ENCODE data around the gene TUBB4B. TPM values are rescaled to one million over a fixed set of nuclear protein-coding genes. Genes with fewer than 3 reads are reported as not detected.

TUBB4B gene
- total RNA-seq, 4 donors from 2014 or later = 92.0 to 213 (median 150) TPM

GRCh38 chr9:137273095-137273490, 32.0 kb downstream of the TUBB4B start:
- no peak for TF ChIP-seq CTCF (IDR thresholded peaks at IDR 0.05; ENCODE audit: low read depth)

DNA sequence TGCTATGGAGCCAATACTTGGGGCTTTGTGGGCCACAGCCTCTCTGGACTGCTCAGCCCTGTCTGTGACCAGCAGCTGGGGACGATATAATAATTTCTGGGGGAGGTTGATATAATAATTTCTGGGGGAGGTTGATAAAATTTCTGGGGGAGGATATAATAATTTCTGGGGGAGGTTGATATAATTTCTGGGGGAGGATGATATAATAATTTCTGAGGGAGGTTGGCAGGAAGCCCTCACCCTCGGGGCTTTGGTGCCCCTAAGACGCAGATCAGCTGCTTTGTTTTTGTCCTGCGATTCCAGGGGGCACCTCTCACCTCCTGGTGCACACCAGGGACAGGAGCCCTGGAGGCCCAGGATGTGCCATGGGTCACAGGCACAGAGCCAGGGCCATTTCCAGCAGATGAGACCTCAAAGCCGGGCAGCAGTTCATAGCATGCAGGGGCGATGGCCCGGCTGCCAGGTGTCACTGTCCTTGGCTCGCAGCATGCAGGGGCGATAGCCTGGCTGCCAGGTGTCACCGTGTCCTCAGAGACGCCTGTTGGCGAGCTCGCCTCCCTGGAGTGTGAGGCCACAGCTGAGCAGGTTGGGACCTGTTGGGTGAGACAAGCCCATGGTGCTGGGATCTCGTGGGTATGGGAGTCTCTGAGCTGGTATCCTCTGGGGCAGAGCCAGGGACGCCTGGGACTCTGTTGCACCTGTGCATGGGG, 32.7 kb downstream of the TUBB4B start:
- no peak for TF ChIP-seq CTCF (IDR thresholded peaks at IDR 0.05; ENCODE audit: low read depth)

DNA sequence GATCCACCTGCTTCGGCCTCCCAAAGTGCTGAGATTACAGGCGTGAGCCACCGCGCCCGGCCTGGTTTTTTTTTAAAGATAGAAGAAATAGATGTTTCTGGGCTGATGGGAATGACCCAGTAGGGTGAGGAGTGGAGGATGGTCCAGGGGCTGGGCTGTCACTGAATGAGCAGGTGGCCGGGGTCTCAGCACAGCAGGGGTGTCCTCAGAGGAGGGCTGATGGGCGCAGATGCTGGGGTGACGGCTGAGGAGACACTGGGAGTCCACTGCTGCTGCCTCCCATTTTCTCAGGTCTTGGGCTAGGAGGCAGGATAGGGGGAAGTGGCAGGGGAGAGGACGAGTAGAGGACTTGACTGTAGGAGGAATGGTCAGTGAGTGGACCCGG, 34.1 kb downstream of the TUBB4B start:
- no peak for TF ChIP-seq CTCF (IDR thresholded peaks at IDR 0.05; ENCODE audit: low read depth)

DNA sequence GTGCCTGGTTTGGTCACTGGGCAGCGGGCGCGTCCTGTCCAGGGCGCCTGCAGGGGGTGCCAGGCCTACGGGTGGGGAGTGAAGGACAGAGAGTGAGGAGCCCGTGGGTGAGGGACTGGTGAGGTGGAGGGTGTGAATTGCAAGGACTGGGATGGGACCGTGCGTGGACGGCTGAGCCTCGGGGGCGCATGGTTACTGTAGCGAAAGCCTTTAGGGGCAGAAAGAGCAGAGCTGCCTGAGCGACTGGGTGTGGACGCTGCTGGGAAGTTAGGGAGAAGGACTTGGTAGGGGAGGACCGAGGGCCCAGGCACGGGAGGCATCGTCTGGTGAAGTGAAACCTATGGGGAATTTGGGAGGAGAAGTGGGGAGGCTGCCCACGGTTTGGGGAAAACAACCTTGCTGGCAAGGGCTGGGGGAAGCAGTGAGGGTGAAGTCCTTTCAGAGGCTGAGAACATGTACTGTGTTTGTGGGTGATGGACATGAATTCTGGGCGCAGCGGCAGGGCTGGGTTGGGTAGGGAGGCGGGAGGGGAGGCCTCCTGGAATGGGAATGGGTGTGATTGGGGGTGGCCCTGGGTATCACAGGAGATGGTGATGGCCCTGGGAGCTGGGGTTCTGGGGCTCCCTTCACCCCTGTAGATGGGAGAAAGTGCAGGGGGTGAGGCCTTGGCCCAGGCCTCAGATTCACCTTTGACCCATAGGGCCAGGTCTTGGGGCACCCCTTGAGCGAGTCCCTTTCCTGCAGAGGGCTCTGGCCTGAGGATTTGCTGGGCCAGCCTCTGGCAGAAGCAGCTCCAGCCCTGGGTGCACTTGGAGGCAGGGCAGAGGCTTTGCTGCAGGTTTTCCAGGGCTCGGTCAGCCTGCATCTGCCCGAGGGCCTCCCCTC, 34.7 kb downstream of the TUBB4B start:
- TF ChIP-seq CTCF (IDR thresholded peaks at IDR 0.05; ENCODE audit: low read depth) = no peak

DNA sequence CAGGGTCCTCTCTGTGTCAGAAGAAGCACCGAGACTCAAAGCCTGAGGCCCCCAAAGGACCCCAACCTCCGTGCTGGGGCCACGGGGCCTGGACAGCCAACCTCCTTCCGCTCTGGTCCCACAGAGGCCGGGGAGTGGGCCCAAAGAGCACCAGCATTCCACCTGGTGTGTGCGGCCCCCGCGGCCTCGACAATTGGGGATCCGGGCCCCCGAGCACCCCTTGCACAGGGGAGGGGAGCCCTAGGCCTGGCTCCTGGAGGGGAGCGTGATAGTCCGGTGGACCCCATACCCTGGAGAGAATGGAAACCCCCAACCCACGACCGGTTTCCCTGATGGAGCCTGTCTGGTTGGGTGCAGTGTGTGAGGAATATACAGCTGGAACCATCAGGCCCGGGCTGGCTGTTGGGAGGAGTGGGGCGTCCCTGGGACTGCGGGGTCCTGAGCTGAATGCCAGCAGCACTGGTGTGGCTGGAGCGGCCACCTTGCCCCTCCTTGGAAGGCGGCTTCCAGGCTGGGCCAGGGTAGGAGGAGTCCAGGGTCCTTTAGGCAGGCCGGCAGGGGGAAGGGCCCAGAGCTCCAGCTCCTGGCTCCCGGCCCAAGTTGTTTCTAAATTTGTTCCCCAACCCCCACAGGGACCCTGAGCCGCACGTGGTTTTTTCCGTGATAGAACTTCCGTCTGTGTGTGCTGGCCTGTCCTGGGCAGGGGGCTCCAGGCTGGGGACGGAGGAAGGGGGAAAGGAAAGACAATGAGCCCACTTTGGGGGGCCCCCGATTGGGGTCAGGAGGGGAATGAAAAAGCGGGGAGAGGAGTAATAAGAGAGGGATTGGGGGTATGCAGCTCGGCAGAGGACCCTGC, 35.6 kb downstream of the TUBB4B start:
- no peak for TF ChIP-seq CTCF (IDR thresholded peaks at IDR 0.05; ENCODE audit: low read depth)

DNA sequence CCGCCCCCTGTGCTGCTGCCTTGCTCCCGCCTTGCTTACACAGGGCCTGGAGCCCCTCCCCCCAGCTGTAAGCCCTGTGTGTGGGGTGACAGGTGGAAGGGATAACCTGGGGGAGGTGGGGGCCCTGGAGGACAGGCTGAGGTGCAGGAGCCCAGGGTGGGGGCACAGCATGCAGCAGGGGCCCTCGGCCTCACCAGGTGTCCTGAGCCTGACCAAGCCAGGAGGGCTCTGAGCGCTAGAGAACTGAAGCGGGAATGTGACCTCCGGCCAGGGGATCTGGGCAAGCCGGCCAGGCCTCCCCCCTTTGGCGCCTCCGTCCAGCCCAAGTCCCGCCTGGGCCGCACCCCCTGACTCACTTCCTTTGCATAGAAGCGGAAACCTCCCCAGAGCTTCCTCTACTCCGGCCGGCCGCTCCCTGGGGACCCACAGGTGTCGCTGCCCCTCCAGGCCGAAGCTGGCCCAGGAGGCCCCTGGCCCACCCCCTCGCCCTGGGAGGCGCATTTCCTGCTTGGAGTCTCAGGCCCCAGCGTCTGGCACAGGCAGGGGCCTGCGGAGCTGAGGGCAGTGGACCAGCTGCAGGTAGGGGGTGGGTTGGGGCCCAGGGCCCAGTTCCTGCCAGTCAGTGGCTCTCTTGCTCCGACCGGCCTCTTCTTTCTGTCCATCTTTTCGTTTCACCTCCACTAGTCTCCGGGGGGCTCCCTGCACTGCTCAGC, 36.4 kb downstream of the TUBB4B start, which contains the start of gene TOR4A:
TSS of gene TOR4A (plus strand) at position 398 of the 713 bp plus-strand sequence. CDS start 964 bp downstream, outside the sequence.
- no peak for TF ChIP-seq CTCF (IDR thresholded peaks at IDR 0.05; ENCODE audit: low read depth)

Measured in subcutaneous adipose tissue (tissue), 4 donors.